Mesenchymal stem cell (in vitro differentiated cells and primary cell): ENCODE data around the gene GGA1.
"Not testable (repeated sequence)": the region's sequence is repeated elsewhere in the genome, so short reads cannot be mapped to it uniquely, and the experiment has no call there.

Experiments
- DNase-seq: peaks from one replicate; pipeline ENCODE4 v3.0.0-alpha.2; 2013
- H2AFZ ChIP-seq: one replicate; pipeline ENCODE4 v1.6.1; 2013; ENCODE audit warnings: low read depth, mild to moderate bottlenecking, control low read depth, inconsistent platforms, low read length, moderate library complexity
- H2AK5ac ChIP-seq: 2 replicates; pipeline ENCODE4 v1.6.1; 2013; ENCODE audit warnings: low read length, moderate library complexity, mild to moderate bottlenecking, inconsistent platforms; ENCODE audit not compliant: severe bottlenecking
- H2BK120ac ChIP-seq: one replicate; pipeline ENCODE4 v1.6.1; 2013; ENCODE audit warnings: low read depth, mild to moderate bottlenecking, inconsistent platforms, low read length, moderate library complexity
- H2BK12ac ChIP-seq, 2 experiments: one replicate each; pipeline ENCODE4 v1.6.1; 2013; ENCODE audit warnings: inconsistent platforms in 2 of 2, low read length in 2 of 2, mild to moderate bottlenecking in 2 of 2, moderate library complexity in 2 of 2, control low read depth in 1 of 2
- H2BK15ac ChIP-seq: one replicate; pipeline ENCODE4 v1.6.1; 2013; ENCODE audit warnings: mild to moderate bottlenecking, low read depth, inconsistent platforms; ENCODE audit not compliant: poor library complexity, severe bottlenecking
- H2BK5ac ChIP-seq: 2 replicates; pipeline ENCODE4 v1.6.1; 2013; ENCODE audit warnings: low read depth, mild to moderate bottlenecking, low read length, control low read depth, inconsistent platforms; ENCODE audit not compliant: poor library complexity, severe bottlenecking
- H3K14ac ChIP-seq, 2 experiments: one replicate each; pipeline ENCODE4 v1.6.1; 2013; ENCODE audit warnings: inconsistent platforms in 2 of 2, low read length in 2 of 2, control low read depth in 1 of 2, mild to moderate bottlenecking in 1 of 2, moderate library complexity in 1 of 2
- H3K18ac ChIP-seq, 2 experiments: one replicate each; pipeline ENCODE4 v1.6.1; 2013; ENCODE audit warnings: inconsistent platforms in 2 of 2, low read length in 2 of 2, control low read depth in 1 of 2, low read depth in 1 of 2, mild to moderate bottlenecking in 1 of 2
- H3K23ac ChIP-seq, 2 experiments: one replicate each; pipeline ENCODE4 v1.6.1; 2013; ENCODE audit warnings: inconsistent platforms in 2 of 2, low read length in 2 of 2, mild to moderate bottlenecking in 2 of 2, moderate library complexity in 2 of 2, control low read depth in 1 of 2
- H3K27ac ChIP-seq: 2 replicates; pipeline ENCODE4 v1.5.1; 2013; ENCODE audit warnings: mild to moderate bottlenecking, moderate library complexity, low read length, control low read depth, inconsistent platforms; ENCODE audit not compliant: poor library complexity, severe bottlenecking
- H3K27me3 ChIP-seq, 2 experiments: 2 replicates each; pipeline versions ENCODE4 v1.6.1 to v1.7.0; 2013; ENCODE audit warnings: low read length in 2 of 2, mild to moderate bottlenecking in 2 of 2, moderate library complexity in 2 of 2, control low read depth in 1 of 2, inconsistent platforms in 1 of 2; ENCODE audit not compliant: control insufficient read depth in 1 of 2, insufficient read depth in 1 of 2
- H3K36me3 ChIP-seq, 2 experiments: 2 replicates each; pipeline versions ENCODE4 v1.6.1 to v1.7.0; 2013; ENCODE audit warnings: low read length in 2 of 2, control low read depth in 1 of 2, inconsistent platforms in 1 of 2, low read depth in 1 of 2, mild to moderate bottlenecking in 1 of 2; ENCODE audit not compliant: insufficient read depth in 2 of 2, control insufficient read depth in 1 of 2
- H3K4ac ChIP-seq, 2 experiments: one replicate each; pipeline ENCODE4 v1.6.1; 2013; ENCODE audit warnings: inconsistent platforms in 2 of 2, low read length in 2 of 2, mild to moderate bottlenecking in 2 of 2, moderate library complexity in 2 of 2, control low read depth in 1 of 2, low read depth in 1 of 2
- H3K4me1 ChIP-seq: 2 replicates; pipeline ENCODE4 v1.6.1; 2013; ENCODE audit warnings: low read depth, low read length, control low read depth; ENCODE audit not compliant: control insufficient read depth, insufficient read depth
- H3K4me2 ChIP-seq: 2 replicates; pipeline ENCODE4 v1.6.1; 2013; ENCODE audit warnings: low read length, mild to moderate bottlenecking, inconsistent platforms; ENCODE audit not compliant: poor library complexity, severe bottlenecking
- H3K4me3 ChIP-seq, 2 experiments: 2 replicates each; pipeline versions ENCODE4 v1.5.1 to v1.7.0; 2013; ENCODE audit warnings: low read length in 2 of 2, mild to moderate bottlenecking in 2 of 2, control low read depth in 1 of 2, low read depth in 1 of 2; ENCODE audit not compliant: insufficient read depth in 1 of 2
- H3K79me1 ChIP-seq: replicated peaks from 2 replicates; pipeline ENCODE4 v1.6.1; 2013; ENCODE audit warnings: mild to moderate bottlenecking, control low read depth, low read length, inconsistent platforms; ENCODE audit not compliant: poor library complexity, severe bottlenecking
- H3K9ac ChIP-seq: 2 replicates; pipeline ENCODE4 v1.7.0; 2013; ENCODE audit warnings: mild to moderate bottlenecking, low read length, moderate library complexity
- H3K9me3 ChIP-seq: 2 replicates; pipeline ENCODE4 v1.7.0; 2013; ENCODE audit warnings: mild to moderate bottlenecking, low read length; ENCODE audit not compliant: control insufficient read depth
- H4K8ac ChIP-seq: one replicate; pipeline ENCODE4 v1.6.1; 2013; ENCODE audit warnings: inconsistent platforms, mild to moderate bottlenecking, low read length, moderate library complexity
- H4K91ac ChIP-seq: one replicate; pipeline ENCODE4 v1.6.1; 2013; ENCODE audit warnings: mild to moderate bottlenecking, low read length, inconsistent platforms
- WGBS: methylation state at CpG from one replicate; pipeline ENCODE4 v1.1.7; 2013; ENCODE audit warnings: mixed read lengths; 5-methylcytosine and 5-hydroxymethylcytosine counted together

GGA1 gene

DNA sequence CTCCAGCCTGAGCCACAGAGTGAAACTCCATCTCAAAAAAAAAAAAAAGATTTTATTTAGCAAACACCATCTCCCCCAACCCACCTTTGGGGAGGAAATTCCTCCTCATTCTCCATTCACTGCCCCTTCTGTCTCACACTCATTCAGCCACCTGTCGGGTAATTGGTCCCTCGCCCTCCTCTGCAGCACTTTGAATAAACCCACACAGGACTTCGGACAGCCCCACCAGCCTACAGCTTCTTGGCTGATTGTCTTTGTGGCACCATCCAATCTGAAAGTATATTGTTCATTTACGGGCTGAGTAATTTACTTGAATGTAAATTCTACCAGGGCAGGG lies 7.5 kb upstream of the GGA1 start:
- 94% methylated on average over 3 of the region's 4 CpGs for WGBS
- Histone ChIP-seq H3K27ac (no peak overlapping the region), H2BK12ac (no peak overlapping the region), H3K9ac (no peak overlapping the region), H2AK5ac (no peak overlapping the region), H3K4me1 (peaks cover 1% of the 10 kb centered on the region), H4K91ac (no peak overlapping the region), H2AFZ (no peak overlapping the region), H3K79me1 (no peaks in the 10 kb centered on the region), H2BK15ac (no peak overlapping the region), H3K4me3 (peak overlapping the region in 1 of 2 experiments; percentile 46), H2BK120ac (no peak overlapping the region), H3K36me3 (no peaks in the 10 kb centered on the region), H3K4ac (no peak overlapping the region), H2BK5ac (no peak overlapping the region), H3K9me3 (no peaks in the 10 kb centered on the region), H3K18ac (no peak overlapping the region), H3K23ac (no peak overlapping the region), H4K8ac (no peak overlapping the region), H3K27me3 (peaks cover 10 to 20% of the 10 kb centered on the region in 2 experiments), H3K14ac (no peak overlapping the region), H3K4me2 (no peak overlapping the region)
- DNase-seq, result no peak

DNA sequence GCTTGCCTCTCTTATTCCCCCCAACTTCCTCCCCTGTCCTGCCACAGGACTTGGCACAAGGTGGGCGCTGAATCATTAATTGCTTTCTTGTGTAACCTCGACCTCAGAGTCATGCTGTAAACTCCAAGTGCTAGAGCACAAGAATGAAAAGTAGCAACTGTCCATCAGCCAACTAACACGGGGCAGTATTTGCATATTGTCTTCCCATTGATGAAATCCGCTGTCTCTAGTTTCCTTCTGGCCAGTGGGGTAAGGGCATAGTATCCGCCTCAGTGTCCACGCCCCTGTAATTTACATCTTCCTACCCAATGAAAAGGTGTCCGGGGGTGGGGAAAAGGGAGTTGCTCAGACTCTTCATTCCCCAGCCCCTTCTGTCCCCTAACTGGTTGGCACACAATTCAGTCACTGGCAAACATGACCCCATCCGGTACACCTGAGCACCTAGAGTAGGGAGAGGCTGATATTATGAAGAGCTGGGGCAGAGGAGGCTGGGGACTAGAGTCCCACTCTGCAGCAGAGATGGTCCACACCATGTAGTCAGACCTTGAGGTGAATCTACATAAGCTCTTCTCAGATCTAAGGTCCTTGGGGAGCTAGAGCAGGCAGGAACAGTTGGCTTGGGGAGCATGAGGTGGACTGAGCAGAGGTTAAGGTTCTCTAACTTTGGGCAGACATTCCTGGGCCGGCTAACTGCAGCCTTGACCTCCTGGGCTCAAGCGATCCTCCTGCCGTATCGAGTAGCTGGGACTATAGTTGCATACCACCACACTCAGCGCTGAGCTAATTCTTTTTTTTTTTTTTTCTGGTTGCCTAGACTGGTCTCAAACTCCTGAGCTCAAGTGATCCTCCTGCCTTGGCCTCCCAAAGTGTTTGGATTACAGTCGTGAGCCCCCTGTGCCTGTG lies 6.8 kb upstream of the GGA1 start:
- Histone ChIP-seq H3K9ac (no peak overlapping the region), H2AK5ac (no peak overlapping the region), H3K14ac (no peak overlapping the region), H3K23ac (no peak overlapping the region), H2BK5ac (no peak overlapping the region), H3K27me3 (peaks cover 10 to 20% of the 10 kb centered on the region in 2 experiments), H3K4me3 (peak overlapping the region in 1 of 2 experiments; percentile 46), H3K4ac (no peak overlapping the region), H3K79me1 (no peaks in the 10 kb centered on the region), H3K9me3 (no peaks in the 10 kb centered on the region), H3K27ac (no peak overlapping the region), H4K91ac (no peak overlapping the region), H2BK15ac (no peak overlapping the region), H4K8ac (no peak overlapping the region), H2BK12ac (no peak overlapping the region), H2BK120ac (no peak overlapping the region), H3K36me3 (no peaks in the 10 kb centered on the region), H2AFZ (no peak overlapping the region), H3K4me2 (no peak overlapping the region), H3K18ac (no peak overlapping the region), H3K4me1 (peaks cover 1% of the 10 kb centered on the region)
- 72% methylated on average over 11 of the region's 14 CpGs for WGBS
- DNase-seq, result peak; percentile 16

DNA sequence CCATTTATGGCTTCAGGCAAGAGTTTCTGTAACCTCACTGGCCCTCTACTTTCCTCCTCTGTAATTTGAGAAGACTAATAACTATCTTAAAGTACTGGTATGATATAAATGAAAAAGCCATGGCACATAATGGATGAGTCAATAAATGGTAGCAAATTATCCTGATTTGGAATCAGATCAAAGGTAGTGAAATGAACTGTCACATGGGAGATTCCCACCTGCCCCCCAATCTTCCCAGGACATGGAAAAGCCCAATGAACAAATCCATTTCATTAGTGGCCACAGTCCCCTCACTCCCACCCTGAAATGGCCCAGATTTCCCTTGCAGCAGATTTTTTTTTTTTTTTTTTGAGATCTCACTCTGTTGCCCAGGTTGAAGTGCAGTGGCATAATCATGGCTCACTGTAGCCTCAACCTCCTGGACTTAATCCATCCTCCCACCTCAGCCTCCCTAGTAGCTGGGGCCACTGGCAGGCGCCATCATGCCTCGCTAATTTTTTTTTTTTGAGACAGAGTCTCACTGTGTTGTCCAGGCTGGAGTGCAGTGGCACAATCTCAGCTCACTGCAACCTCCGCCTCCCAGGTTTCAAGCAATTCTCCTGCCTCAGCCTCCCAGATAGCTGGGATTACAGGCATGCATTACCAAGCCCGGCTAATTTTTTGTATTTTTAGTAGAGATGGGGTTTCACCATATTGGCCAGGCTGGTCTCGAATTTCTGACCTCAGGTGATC lies 5.9 kb upstream of the GGA1 start:
- H3K18ac ChIP-seq, H3K4me3 ChIP-seq, H3K36me3 ChIP-seq, H3K4me1 ChIP-seq, DNase-seq, H3K4me2 ChIP-seq, H4K8ac ChIP-seq, H2BK15ac ChIP-seq, H3K4ac ChIP-seq, H4K91ac ChIP-seq, H2AFZ ChIP-seq, H3K27ac ChIP-seq, H3K79me1 ChIP-seq, H2AK5ac ChIP-seq, H2BK12ac ChIP-seq, H3K9ac ChIP-seq, H2BK120ac ChIP-seq, H3K23ac ChIP-seq, H2BK5ac ChIP-seq, H3K14ac ChIP-seq, H3K9me3 ChIP-seq: not testable (repeated sequence)
- 76% methylated on average over 5 of the region's 5 CpGs for WGBS
- peaks cover 10 to 20% of the 10 kb centered on the region in 2 experiments for H3K27me3 ChIP-seq

DNA sequence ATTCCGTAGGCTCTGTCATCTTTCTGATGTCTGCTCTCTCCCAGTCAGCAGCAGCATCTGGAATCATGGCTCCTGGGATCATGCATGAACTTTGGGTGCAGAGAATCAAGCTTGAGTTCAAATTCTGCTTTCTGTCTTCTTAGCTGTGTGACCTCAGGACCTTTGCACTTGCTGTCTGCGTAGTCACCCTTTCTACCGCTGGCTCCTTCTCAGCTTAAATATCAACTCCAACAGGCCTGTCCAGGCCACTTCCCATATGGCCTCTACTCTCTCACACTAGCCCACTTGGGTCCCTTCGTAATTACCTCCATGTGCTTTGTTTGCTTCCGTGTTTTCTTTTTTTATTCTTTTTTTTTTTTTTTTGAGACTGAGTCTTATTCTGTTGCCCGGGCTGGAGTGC lies 4.6 kb upstream of the GGA1 start:
- no peak overlapping the region for H3K23ac ChIP-seq
- no peak overlapping the region for H3K4ac ChIP-seq
- H3K9ac ChIP-seq, result no peak overlapping the region
- H2AK5ac ChIP-seq, result no peak overlapping the region
- no peak overlapping the region for H2BK12ac ChIP-seq
- H4K91ac ChIP-seq, result no peak overlapping the region
- H3K36me3 ChIP-seq, result no peaks in the 10 kb centered on the region
- no peak overlapping the region for H2BK120ac ChIP-seq
- no peak overlapping the region for H3K4me2 ChIP-seq
- H3K79me1 ChIP-seq, result no peaks in the 10 kb centered on the region
- no peak overlapping the region for H4K8ac ChIP-seq
- no peak overlapping the region for H3K14ac ChIP-seq
- no peak overlapping the region for H2BK15ac ChIP-seq
- no peak overlapping the region for H2BK5ac ChIP-seq
- DNase-seq, result no peak
- peaks cover 10 to 20% of the 10 kb centered on the region in 2 experiments for H3K27me3 ChIP-seq
- WGBS, result 96% methylated on average over 6 of the region's 6 CpGs
- no peak overlapping the region for H3K4me3 ChIP-seq
- H3K27ac ChIP-seq, result no peak overlapping the region
- H3K9me3 ChIP-seq, result no peaks in the 10 kb centered on the region
- H3K4me1 ChIP-seq, result peaks cover 5% of the 10 kb centered on the region
- no peak overlapping the region for H3K18ac ChIP-seq
- H2AFZ ChIP-seq, result no peak overlapping the region
